HEK293 (cell line): ENCODE measurements around the gene ODAD3.

ENCODE experiments used
- PRDM10 ChIP-seq: fragments of 450-650 bp; formaldehyde crosslinking; IDR thresholded peaks from 2 replicates; pipeline ENCODE4 v1.5.1; 2016; ENCODE audit warnings: missing biosample characterization, missing genetic modification characterization
- SP7 ChIP-seq: fragments of 450-650 bp; formaldehyde crosslinking; IDR thresholded peaks from 2 replicates; pipeline ENCODE4 v1.5.1; 2016; ENCODE audit warnings: missing biosample characterization, missing genetic modification characterization
- ZNF202 ChIP-seq: fragments of 450-650 bp; formaldehyde crosslinking; IDR thresholded peaks from 2 replicates; pipeline ENCODE4 v1.5.1; 2016; ENCODE audit warnings: missing biosample characterization, missing genetic modification characterization, borderline replicate concordance
- ZNF23 ChIP-seq: fragments of 450-650 bp; formaldehyde crosslinking; IDR thresholded peaks from 2 replicates; pipeline ENCODE4 v1.5.1; 2016; ENCODE audit warnings: missing biosample characterization, missing genetic modification characterization, borderline replicate concordance
- ZNF24 ChIP-seq: fragments of 450-650 bp; formaldehyde crosslinking; IDR thresholded peaks from 2 replicates; pipeline ENCODE4 v1.5.1; 2016; ENCODE audit warnings: missing biosample characterization, missing genetic modification characterization
- ZNF366 ChIP-seq: fragments of 450-650 bp; formaldehyde crosslinking; conservative IDR thresholded peaks from 2 replicates; pipeline ENCODE4 v1.5.1; 2016; ENCODE audit warnings: missing biosample characterization, missing genetic modification characterization
- ZNF629 ChIP-seq: fragments of 450-650 bp; formaldehyde crosslinking; IDR thresholded peaks from 2 replicates; pipeline ENCODE4 v1.5.1; 2017; ENCODE audit warnings: missing biosample characterization, missing genetic modification characterization
- ZNF660 ChIP-seq: fragments of 450-650 bp; IDR thresholded peaks from 2 replicates; pipeline ENCODE4 v1.5.1; 2018; ENCODE audit warnings: missing biosample characterization, mild to moderate bottlenecking, missing genetic modification characterization
- ZNF777 ChIP-seq: fragments of 450-650 bp; formaldehyde crosslinking; IDR thresholded peaks from 2 replicates; pipeline ENCODE4 v1.5.1; 2017; ENCODE audit warnings: missing biosample characterization, missing genetic modification characterization, borderline replicate concordance
- ZSCAN23 ChIP-seq: fragments of 450-650 bp; formaldehyde crosslinking; IDR thresholded peaks from 2 replicates; pipeline ENCODE4 v1.5.1; 2016; ENCODE audit warnings: missing biosample characterization, missing genetic modification characterization
- TF ChIP-seq, protein P1 (sequence below): fragments of 450-650 bp; formaldehyde crosslinking; IDR thresholded peaks from 2 replicates; pipeline ENCODE4 v1.5.1; 2017; ENCODE audit warnings: missing biosample characterization, missing genetic modification characterization
- TF ChIP-seq, protein P2 (sequence below): fragments of 450-650 bp; formaldehyde crosslinking; IDR thresholded peaks from 2 replicates; pipeline ENCODE4 v1.5.0; 2017; ENCODE audit warnings: missing biosample characterization, missing genetic modification characterization, borderline replicate concordance
- TF ChIP-seq, protein P3 (sequence below): fragments of 450-650 bp; formaldehyde crosslinking; IDR thresholded peaks from 2 replicates; pipeline ENCODE4 v1.5.1; 2016; ENCODE audit warnings: missing biosample characterization, missing genetic modification characterization
- TF ChIP-seq, protein P4 (sequence below): fragments of 450-650 bp; formaldehyde crosslinking; IDR thresholded peaks from 2 replicates; pipeline ENCODE4 v1.5.1; 2016; ENCODE audit warnings: missing biosample characterization, missing genetic modification characterization
- TF ChIP-seq, protein P5 (sequence below): fragments of 450-650 bp; formaldehyde crosslinking; IDR thresholded peaks from 2 replicates; pipeline ENCODE4 v1.5.1; 2016; ENCODE audit warnings: missing biosample characterization, missing genetic modification characterization

Gene ODAD3

GRCh38 chr19:11410682-11411081 is 24.2 kb downstream of the ODAD3 start (continued):
- TF ChIP-seq PRDM10 (tag by site-specific recombination), result peak; percentile 53
- TF ChIP-seq, protein P1, sequence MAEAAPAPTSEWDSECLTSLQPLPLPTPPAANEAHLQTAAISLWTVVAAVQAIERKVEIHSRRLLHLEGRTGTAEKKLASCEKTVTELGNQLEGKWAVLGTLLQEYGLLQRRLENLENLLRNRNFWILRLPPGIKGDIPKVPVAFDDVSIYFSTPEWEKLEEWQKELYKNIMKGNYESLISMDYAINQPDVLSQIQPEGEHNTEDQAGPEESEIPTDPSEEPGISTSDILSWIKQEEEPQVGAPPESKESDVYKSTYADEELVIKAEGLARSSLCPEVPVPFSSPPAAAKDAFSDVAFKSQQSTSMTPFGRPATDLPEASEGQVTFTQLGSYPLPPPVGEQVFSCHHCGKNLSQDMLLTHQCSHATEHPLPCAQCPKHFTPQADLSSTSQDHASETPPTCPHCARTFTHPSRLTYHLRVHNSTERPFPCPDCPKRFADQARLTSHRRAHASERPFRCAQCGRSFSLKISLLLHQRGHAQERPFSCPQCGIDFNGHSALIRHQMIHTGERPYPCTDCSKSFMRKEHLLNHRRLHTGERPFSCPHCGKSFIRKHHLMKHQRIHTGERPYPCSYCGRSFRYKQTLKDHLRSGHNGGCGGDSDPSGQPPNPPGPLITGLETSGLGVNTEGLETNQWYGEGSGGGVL (tag by site-specific recombination), result 0 out of 2 replicates have a peak, but pooled peaks have one; percentile 11
- TF ChIP-seq ZNF23 (tag by site-specific recombination), result no peak
- TF ChIP-seq ZNF24 (tag by site-specific recombination), result 0 out of 2 replicates have a peak, but pooled peaks have one; percentile 32
- no peak for TF ChIP-seq ZNF777 (tag by site-specific recombination)
- TF ChIP-seq ZNF629 (tag by site-specific recombination), result peak; percentile 49; the same call in 1 of the 2 replicates
- TF ChIP-seq, protein P2, sequence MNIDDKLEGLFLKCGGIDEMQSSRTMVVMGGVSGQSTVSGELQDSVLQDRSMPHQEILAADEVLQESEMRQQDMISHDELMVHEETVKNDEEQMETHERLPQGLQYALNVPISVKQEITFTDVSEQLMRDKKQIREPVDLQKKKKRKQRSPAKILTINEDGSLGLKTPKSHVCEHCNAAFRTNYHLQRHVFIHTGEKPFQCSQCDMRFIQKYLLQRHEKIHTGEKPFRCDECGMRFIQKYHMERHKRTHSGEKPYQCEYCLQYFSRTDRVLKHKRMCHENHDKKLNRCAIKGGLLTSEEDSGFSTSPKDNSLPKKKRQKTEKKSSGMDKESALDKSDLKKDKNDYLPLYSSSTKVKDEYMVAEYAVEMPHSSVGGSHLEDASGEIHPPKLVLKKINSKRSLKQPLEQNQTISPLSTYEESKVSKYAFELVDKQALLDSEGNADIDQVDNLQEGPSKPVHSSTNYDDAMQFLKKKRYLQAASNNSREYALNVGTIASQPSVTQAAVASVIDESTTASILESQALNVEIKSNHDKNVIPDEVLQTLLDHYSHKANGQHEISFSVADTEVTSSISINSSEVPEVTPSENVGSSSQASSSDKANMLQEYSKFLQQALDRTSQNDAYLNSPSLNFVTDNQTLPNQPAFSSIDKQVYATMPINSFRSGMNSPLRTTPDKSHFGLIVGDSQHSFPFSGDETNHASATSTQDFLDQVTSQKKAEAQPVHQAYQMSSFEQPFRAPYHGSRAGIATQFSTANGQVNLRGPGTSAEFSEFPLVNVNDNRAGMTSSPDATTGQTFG (tag by site-specific recombination), result no peak
- no peak for TF ChIP-seq ZNF202 (tag by site-specific recombination)
- 0 out of 2 replicates have a peak, but pooled peaks have one; percentile 29 for TF ChIP-seq ZNF660 (tag by site-specific recombination)
- peak; percentile 64 for TF ChIP-seq SP7 (tag by site-specific recombination)
- peak; percentile 33; the same call in 1 of the 2 replicates for TF ChIP-seq ZSCAN23 (tag by site-specific recombination)
- TF ChIP-seq, protein P3, sequence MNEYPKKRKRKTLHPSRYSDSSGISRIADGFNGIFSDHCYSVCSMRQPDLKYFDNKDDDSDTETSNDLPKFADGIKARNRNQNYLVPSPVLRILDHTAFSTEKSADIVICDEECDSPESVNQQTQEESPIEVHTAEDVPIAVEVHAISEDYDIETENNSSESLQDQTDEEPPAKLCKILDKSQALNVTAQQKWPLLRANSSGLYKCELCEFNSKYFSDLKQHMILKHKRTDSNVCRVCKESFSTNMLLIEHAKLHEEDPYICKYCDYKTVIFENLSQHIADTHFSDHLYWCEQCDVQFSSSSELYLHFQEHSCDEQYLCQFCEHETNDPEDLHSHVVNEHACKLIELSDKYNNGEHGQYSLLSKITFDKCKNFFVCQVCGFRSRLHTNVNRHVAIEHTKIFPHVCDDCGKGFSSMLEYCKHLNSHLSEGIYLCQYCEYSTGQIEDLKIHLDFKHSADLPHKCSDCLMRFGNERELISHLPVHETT, result peak; percentile 19; the same call in 1 of the 2 replicates
- TF ChIP-seq, protein P4, sequence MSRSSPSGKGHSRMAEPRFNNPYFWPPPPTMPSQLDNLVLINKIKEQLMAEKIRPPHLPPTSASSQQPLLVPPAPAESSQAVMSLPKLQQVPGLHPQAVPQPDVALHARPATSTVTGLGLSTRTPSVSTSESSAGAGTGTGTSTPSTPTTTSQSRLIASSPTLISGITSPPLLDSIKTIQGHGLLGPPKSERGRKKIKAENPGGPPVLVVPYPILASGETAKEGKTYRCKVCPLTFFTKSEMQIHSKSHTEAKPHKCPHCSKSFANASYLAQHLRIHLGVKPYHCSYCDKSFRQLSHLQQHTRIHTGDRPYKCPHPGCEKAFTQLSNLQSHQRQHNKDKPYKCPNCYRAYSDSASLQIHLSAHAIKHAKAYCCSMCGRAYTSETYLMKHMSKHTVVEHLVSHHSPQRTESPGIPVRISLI (tag by site-specific recombination), result peak; percentile 87
- 0 out of 2 replicates have a peak, but pooled peaks have one; percentile 42 for TF ChIP-seq ZNF366 (tag by site-specific recombination)
- TF ChIP-seq, protein P5, sequence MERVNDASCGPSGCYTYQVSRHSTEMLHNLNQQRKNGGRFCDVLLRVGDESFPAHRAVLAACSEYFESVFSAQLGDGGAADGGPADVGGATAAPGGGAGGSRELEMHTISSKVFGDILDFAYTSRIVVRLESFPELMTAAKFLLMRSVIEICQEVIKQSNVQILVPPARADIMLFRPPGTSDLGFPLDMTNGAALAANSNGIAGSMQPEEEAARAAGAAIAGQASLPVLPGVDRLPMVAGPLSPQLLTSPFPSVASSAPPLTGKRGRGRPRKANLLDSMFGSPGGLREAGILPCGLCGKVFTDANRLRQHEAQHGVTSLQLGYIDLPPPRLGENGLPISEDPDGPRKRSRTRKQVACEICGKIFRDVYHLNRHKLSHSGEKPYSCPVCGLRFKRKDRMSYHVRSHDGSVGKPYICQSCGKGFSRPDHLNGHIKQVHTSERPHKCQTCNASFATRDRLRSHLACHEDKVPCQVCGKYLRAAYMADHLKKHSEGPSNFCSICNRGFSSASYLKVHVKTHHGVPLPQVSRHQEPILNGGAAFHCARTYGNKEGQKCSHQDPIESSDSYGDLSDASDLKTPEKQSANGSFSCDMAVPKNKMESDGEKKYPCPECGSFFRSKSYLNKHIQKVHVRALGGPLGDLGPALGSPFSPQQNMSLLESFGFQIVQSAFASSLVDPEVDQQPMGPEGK (tag by site-specific recombination), result peak; percentile 44; the same call in 1 of the 2 replicates
